IMR-90 (cell line): Measurements from ENCODE around the gene R3HDM2. TPM values are rescaled to one million over a fixed set of nuclear protein-coding genes. Genes with fewer than 3 reads are reported as not detected.

Experiments
- ATAC-seq: fragments of 200-7000 bp; cut with Tn5 transposase; 2 replicates; pipeline ENCODE4 v1.9.1; 2020; ENCODE audit warnings: low read depth, mild to moderate bottlenecking, moderate library complexity
- BruUV-seq: library from RNA; stranded (reverse); fragments of 400-500 nt; replicated peaks from 2 replicates; lab custom pipeline; 2021; lab: Mats Ljungman, UMichigan
- CTCF ChIA-PET: fragments of 300-600 bp; formaldehyde crosslinking; extraction: SDS; loops from one replicate; lab custom pipeline; 2021; ENCODE audit warnings: antibody characterized with exemption; lab: Yijun Ruan, JAX
- POLR2A ChIA-PET: fragments of 300-600 bp; sonication (Branson Sonifier 250); formaldehyde crosslinking; loops from one replicate; lab custom pipeline; 2022; ENCODE audit warnings: antibody characterized with exemption; ENCODE audit not compliant: unreplicated experiment; lab: Charles Lee
- DNase-seq: peaks from one replicate; pipeline ENCODE4 v3.0.0; 2013
- H2AFZ ChIP-seq: replicated peaks from 2 replicates; pipeline ENCODE3; 2013; ENCODE audit warnings: low read length, mild to moderate bottlenecking; ENCODE audit not compliant: poor library complexity
- H2AK5ac ChIP-seq: 2 replicates; pipeline ENCODE4 v1.6.1; 2013; ENCODE audit warnings: low read depth, low read length, inconsistent platforms
- H2AK9ac ChIP-seq: replicated peaks from 2 replicates; pipeline ENCODE3; 2013; ENCODE audit warnings: mild to moderate bottlenecking, low read depth, low read length, moderate library complexity; ENCODE audit not compliant: poor library complexity
- H2BK120ac ChIP-seq: 2 replicates; pipeline ENCODE4 v1.6.1; 2013; ENCODE audit warnings: low read depth, low read length, inconsistent platforms
- H2BK15ac ChIP-seq: 3 replicates; pipeline ENCODE4 v1.6.1; 2013; ENCODE audit warnings: low read depth, low read length, inconsistent platforms
- H2BK20ac ChIP-seq: 2 replicates; pipeline ENCODE4 v1.6.1; 2013; ENCODE audit warnings: low read depth, mild to moderate bottlenecking, inconsistent platforms, low read length, moderate library complexity
- H2BK5ac ChIP-seq: 2 replicates; pipeline ENCODE4 v1.6.1; 2013; ENCODE audit warnings: mild to moderate bottlenecking, low read depth, low read length, inconsistent platforms; ENCODE audit not compliant: poor library complexity, severe bottlenecking
- H3K14ac ChIP-seq: replicated peaks from 2 replicates; pipeline ENCODE4 v1.6.1; 2013; ENCODE audit warnings: low read depth, low read length, inconsistent platforms
- H3K18ac ChIP-seq: 2 replicates; pipeline ENCODE4 v1.6.1; 2013; ENCODE audit warnings: low read depth, low read length, control low read depth
- H3K23ac ChIP-seq: 2 replicates; pipeline ENCODE4 v1.6.1; 2013; ENCODE audit warnings: low read depth, low read length, inconsistent platforms
- H3K27ac ChIP-seq: 2 replicates; pipeline ENCODE4 v1.5.1; 2013; ENCODE audit warnings: mild to moderate bottlenecking, control low read depth, low read length; ENCODE audit not compliant: insufficient read depth
- H3K27me3 ChIP-seq: 2 replicates; pipeline ENCODE4 v1.6.1; 2013; ENCODE audit warnings: low read length; ENCODE audit not compliant: control insufficient read depth, insufficient read depth
- H3K36me3 ChIP-seq: 2 replicates; pipeline ENCODE4 v1.6.1; 2013; ENCODE audit warnings: low read length, mixed read lengths; ENCODE audit not compliant: control insufficient read depth, insufficient read depth
- H3K4ac ChIP-seq: 2 replicates; pipeline ENCODE4 v1.6.1; 2013; ENCODE audit warnings: low read depth, low read length, inconsistent platforms
- H3K4me1 ChIP-seq: 2 replicates; pipeline ENCODE4 v1.6.1; 2013; ENCODE audit warnings: low read length, mixed read lengths; ENCODE audit not compliant: control insufficient read depth, insufficient read depth
- H3K4me2 ChIP-seq: 2 replicates; pipeline ENCODE4 v1.6.1; 2013; ENCODE audit warnings: low read depth, mild to moderate bottlenecking, control low read depth, low read length, moderate library complexity
- H3K4me3 ChIP-seq: 2 replicates; pipeline ENCODE4 v1.5.1; 2013; ENCODE audit warnings: low read depth, mild to moderate bottlenecking, control low read depth, low read length, moderate library complexity; ENCODE audit not compliant: insufficient read depth
- H3K56ac ChIP-seq: 2 replicates; pipeline ENCODE4 v1.6.1; 2013; ENCODE audit warnings: low read length, inconsistent platforms; ENCODE audit not compliant: insufficient read depth; ENCODE audit errors: extremely low read depth
- H3K79me1 ChIP-seq, 2 experiments: 2 replicates each; pipeline ENCODE4 v1.6.1; 2013; ENCODE audit warnings: low read length in 2 of 2, inconsistent platforms in 1 of 2, low read depth in 1 of 2
- H3K9ac ChIP-seq: 2 replicates; pipeline ENCODE4 v1.6.1; 2013; ENCODE audit warnings: low read depth, low read length, control low read depth
- H3K9me1 ChIP-seq: 2 replicates; pipeline ENCODE4 v1.6.1; 2013; ENCODE audit warnings: low read length, inconsistent platforms; ENCODE audit not compliant: insufficient read depth
- H3K9me3 ChIP-seq: 2 replicates; pipeline ENCODE4 v1.6.1; 2013; ENCODE audit warnings: low read length; ENCODE audit not compliant: control insufficient read depth, insufficient read depth
- H4K20me1 ChIP-seq: 2 replicates; pipeline ENCODE4 v1.6.1; 2013; ENCODE audit warnings: low read length, inconsistent platforms; ENCODE audit not compliant: insufficient read depth
- H4K5ac ChIP-seq: 2 replicates; pipeline ENCODE4 v1.6.1; 2013; ENCODE audit warnings: mild to moderate bottlenecking, low read depth, low read length, control low read depth
- H4K8ac ChIP-seq, 2 experiments: 2 replicates each; pipeline ENCODE4 v1.6.1; 2013; ENCODE audit warnings: low read depth in 2 of 2, low read length in 2 of 2, control low read depth in 1 of 2, inconsistent platforms in 1 of 2
- H4K91ac ChIP-seq: 2 replicates; pipeline ENCODE4 v1.6.1; 2013; ENCODE audit warnings: low read depth, low read length, inconsistent platforms; ENCODE audit not compliant: insufficient read depth
- BHLHE40 ChIP-seq: fragments of 150-350 bp; IDR thresholded peaks from 2 replicates; pipeline ENCODE4 v1.6.1; 2016; ENCODE audit warnings: mild to moderate bottlenecking, low read depth, low read length
- CEBPB ChIP-seq: IDR thresholded peaks from 2 replicates; pipeline ENCODE4 v1.6.1; 2012; ENCODE audit warnings: low read depth, low read length, improper control_type of control experiment
- FOS ChIP-seq: fragments of 150-350 bp; IDR thresholded peaks from 2 replicates; pipeline ENCODE4 v1.6.1; 2016; ENCODE audit warnings: low read depth, low read length
- MAFK ChIP-seq: IDR thresholded peaks from 2 replicates; pipeline ENCODE4 v1.6.1; 2012; ENCODE audit warnings: low read depth, low read length, improper control_type of control experiment
- MAZ ChIP-seq: IDR thresholded peaks from 2 replicates; pipeline ENCODE4 v1.6.1; 2012; ENCODE audit warnings: low read depth, mild to moderate bottlenecking, low read length, improper control_type of control experiment, moderate library complexity, borderline replicate concordance
- MXI1 ChIP-seq: IDR thresholded peaks from 2 replicates; pipeline ENCODE4 v1.6.1; 2012; ENCODE audit warnings: low read depth, mild to moderate bottlenecking, low read length, moderate library complexity, borderline replicate concordance
- POLR2A ChIP-seq: IDR thresholded peaks from 2 replicates; pipeline ENCODE4 v1.6.1; 2012; ENCODE audit warnings: mild to moderate bottlenecking, low read depth, low read length
- RAD21 ChIP-seq: IDR thresholded peaks from 2 replicates; pipeline ENCODE4 v1.6.1; 2012; ENCODE audit warnings: low read length, improper control_type of control experiment
- RCOR1 ChIP-seq: IDR thresholded peaks from 2 replicates; pipeline ENCODE4 v1.6.1; 2012; ENCODE audit warnings: mild to moderate bottlenecking, low read length, improper control_type of control experiment; ENCODE audit not compliant: insufficient replicate concordance
- RFX5 ChIP-seq: IDR thresholded peaks from 2 replicates; pipeline ENCODE4 v1.8.0; 2012; ENCODE audit warnings: low read depth, mild to moderate bottlenecking, low read length, moderate library complexity
- WGBS, 2 experiments: methylation state at CpG; one replicate each; pipeline versions ENCODE4 v1.1.5 to v1.1.7; 2013; ENCODE audit warnings: missing lambda C conversion rate in 2 of 2; ENCODE audit not compliant: insufficient read length in 1 of 2; ENCODE audit errors: extremely low coverage in 2 of 2; 5-methylcytosine and 5-hydroxymethylcytosine counted together
- dilution Hi-C: fragments of 300-500 bp; cut with HindIII; formaldehyde crosslinking; loops from one replicate; pipeline ENCODE4 v1.14.3; 2018; ENCODE audit warnings: low sequenced_read_pairs; ENCODE audit not compliant: unreplicated experiment
- in situ Hi-C: fragments of 300-500 bp; cut with MboI; formaldehyde crosslinking; loops from 3 replicates; pipeline ENCODE4 v1.14.3; 2019; ENCODE audit warnings: low sequenced_read_pairs, inconsistent platforms, mixed read lengths
- intact Hi-C: fragments of 100-400 bp; cut with micrococcal nuclease; formaldehyde crosslinking; loops from 2 replicates; pipeline ENCODE4 v1.10.0; 2022
- polyA plus RNA-seq, 3 experiments: library from polyadenylated mRNA; depleted of rRNA; stranded (reverse); fragments of >200 nt; gene quantifications; 2 replicates each; pipeline ENCODE4 v1.2.3, GENCODE V29; 2012; ENCODE audit warnings: low replicate concordance in 1 of 3
- total RNA-seq: library from RNA; depleted of rRNA; stranded (reverse); fragments of >200 nt; gene quantifications from 2 replicates; pipeline ENCODE4 v1.2.3, GENCODE V29; 2012
- TF ChIP-seq, protein P1 (sequence below): fragments of 150-350 bp; IDR thresholded peaks from 2 replicates; pipeline ENCODE4 v1.6.1; 2016; ENCODE audit warnings: low read depth, mild to moderate bottlenecking, low read length, moderate library complexity, borderline replicate concordance
- TF ChIP-seq, protein P2 (sequence below): fragments of 150-350 bp; IDR thresholded peaks from 2 replicates; pipeline ENCODE4 v1.6.1; 2017; ENCODE audit warnings: mild to moderate bottlenecking, antibody characterized with exemption, low read length, low read depth
- TF ChIP-seq, protein P3 (sequence below): conservative IDR thresholded peaks from 2 replicates; pipeline ENCODE4 v1.5.1; 2012; ENCODE audit warnings: mild to moderate bottlenecking, low read depth, low read length, improper control_type of control experiment

The R3HDM2 gene
- total and polyA plus RNA-seq, 2 of the 4 experiments (the other 2 are of a cell fraction) = 7.5 to 28.4 TPM

DNA sequence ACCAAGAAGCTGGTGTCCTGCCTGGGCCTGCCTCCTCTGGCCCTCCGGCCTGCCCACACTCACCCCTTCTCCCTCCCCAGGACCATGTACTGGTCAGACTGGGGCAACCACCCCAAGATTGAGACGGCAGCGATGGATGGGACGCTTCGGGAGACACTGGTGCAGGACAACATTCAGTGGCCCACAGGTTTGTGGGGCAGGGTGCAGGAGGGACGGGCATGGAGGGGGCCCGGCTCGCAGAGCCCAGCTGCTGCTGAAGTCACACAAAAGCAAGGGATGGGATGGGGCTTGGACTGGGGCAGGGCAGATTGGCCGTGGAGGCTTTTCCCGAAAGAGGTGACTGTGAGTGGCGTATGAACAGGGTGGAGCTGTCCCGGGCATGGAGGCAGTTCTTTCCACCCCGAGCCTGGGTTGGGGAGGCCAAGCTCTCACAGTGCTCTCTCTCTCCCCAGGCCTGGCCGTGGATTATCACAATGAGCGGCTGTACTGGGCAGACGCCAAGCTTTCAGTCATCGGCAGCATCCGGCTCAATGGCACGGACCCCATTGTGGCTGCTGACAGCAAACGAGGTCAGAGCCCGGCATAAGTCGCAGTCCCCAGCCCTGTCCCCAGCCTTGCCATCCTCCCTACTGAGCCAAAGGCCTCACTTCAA lies 222.1 kb downstream of the R3HDM2 start:
- Histone ChIP-seq H3K18ac (no peak overlapping the region), H4K91ac (no peak overlapping the region), H3K56ac (no peak overlapping the region), H3K23ac (no peak overlapping the region), H3K4ac (no peak overlapping the region), H3K79me1 (peaks cover 2 to 11% of the 10 kb centered on the region in 2 experiments; a peak in 2 of 4 replicates), H2AK9ac (no peak overlapping the region), H3K4me3 (no peak overlapping the region), H3K14ac (no peak overlapping the region), H2BK15ac (no peak overlapping the region), H3K4me2 (no peak overlapping the region), H2AFZ (peak overlapping the region; percentile 21), H3K4me1 (0 out of 2 replicates have a peak, but pooled peaks cover 2% of the 10 kb centered on the region), H3K27ac (no peak overlapping the region), H4K8ac (no peak overlapping the region), H3K9ac (no peak overlapping the region), H2BK20ac (no peak overlapping the region), H4K5ac (no peak overlapping the region), H4K20me1 (peaks cover 35% of the 10 kb centered on the region), H2BK5ac (no peak overlapping the region), H3K27me3 (no peaks in the 10 kb centered on the region), H2AK5ac (no peak overlapping the region), H3K9me1 (no peaks in the 10 kb centered on the region), H3K9me3 (no peaks in the 10 kb centered on the region), H3K36me3 (peaks cover 93% of the 10 kb centered on the region), H2BK120ac (no peak overlapping the region)
- DNase-seq (no peak), ATAC-seq (no peak)
- 90% methylated on average over 16 of the region's 22 CpGs; no CpG with 5 or more reads in 1 of the 2 experiments for WGBS, 2 experiments
- no TSS peak for BruUV-seq
- ChIA-PET CTCF (no interaction called here), POLR2A (no interaction called here)
- TF ChIP-seq RAD21 (no peak), CEBPB (no peak), RFX5 (no peak), BHLHE40 (no peak), MXI1 (no peak), MAFK (no peak), FOS (no peak), POLR2A (no peak), RCOR1 (no peak), MAZ (no peak)
- TF ChIP-seq, protein P1, sequence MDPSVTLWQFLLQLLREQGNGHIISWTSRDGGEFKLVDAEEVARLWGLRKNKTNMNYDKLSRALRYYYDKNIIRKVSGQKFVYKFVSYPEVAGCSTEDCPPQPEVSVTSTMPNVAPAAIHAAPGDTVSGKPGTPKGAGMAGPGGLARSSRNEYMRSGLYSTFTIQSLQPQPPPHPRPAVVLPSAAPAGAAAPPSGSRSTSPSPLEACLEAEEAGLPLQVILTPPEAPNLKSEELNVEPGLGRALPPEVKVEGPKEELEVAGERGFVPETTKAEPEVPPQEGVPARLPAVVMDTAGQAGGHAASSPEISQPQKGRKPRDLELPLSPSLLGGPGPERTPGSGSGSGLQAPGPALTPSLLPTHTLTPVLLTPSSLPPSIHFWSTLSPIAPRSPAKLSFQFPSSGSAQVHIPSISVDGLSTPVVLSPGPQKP = no peak
- TF ChIP-seq, protein P2, sequence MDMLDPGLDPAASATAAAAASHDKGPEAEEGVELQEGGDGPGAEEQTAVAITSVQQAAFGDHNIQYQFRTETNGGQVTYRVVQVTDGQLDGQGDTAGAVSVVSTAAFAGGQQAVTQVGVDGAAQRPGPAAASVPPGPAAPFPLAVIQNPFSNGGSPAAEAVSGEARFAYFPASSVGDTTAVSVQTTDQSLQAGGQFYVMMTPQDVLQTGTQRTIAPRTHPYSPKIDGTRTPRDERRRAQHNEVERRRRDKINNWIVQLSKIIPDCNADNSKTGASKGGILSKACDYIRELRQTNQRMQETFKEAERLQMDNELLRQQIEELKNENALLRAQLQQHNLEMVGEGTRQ = no peak
- TF ChIP-seq, protein P3, sequence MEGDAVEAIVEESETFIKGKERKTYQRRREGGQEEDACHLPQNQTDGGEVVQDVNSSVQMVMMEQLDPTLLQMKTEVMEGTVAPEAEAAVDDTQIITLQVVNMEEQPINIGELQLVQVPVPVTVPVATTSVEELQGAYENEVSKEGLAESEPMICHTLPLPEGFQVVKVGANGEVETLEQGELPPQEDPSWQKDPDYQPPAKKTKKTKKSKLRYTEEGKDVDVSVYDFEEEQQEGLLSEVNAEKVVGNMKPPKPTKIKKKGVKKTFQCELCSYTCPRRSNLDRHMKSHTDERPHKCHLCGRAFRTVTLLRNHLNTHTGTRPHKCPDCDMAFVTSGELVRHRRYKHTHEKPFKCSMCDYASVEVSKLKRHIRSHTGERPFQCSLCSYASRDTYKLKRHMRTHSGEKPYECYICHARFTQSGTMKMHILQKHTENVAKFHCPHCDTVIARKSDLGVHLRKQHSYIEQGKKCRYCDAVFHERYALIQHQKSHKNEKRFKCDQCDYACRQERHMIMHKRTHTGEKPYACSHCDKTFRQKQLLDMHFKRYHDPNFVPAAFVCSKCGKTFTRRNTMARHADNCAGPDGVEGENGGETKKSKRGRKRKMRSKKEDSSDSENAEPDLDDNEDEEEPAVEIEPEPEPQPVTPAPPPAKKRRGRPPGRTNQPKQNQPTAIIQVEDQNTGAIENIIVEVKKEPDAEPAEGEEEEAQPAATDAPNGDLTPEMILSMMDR = no peak
- dilution Hi-C loops = no loop called here
- in situ Hi-C loops = no loop called here
- intact Hi-C loops = no loop called here
